Glutamatergic neuron (in vitro differentiated cells): ENCODE data around the gene GNAS. TPM values are rescaled to one million over a fixed set of nuclear protein-coding genes. Genes with fewer than 3 reads are reported as not detected.
"Not testable (repeated sequence)": the region's sequence is repeated elsewhere in the genome, so short reads cannot be mapped to it uniquely, and the experiment has no call there.

Source experiments
- DNase-seq: peaks from one replicate; pipeline ENCODE4 v3.0.0; 2022
- H3K27ac Mint-ChIP-seq: one replicate; pipeline ENCODE4 v1.8.0; 2020; ENCODE audit warnings: mild to moderate bottlenecking, mixed read lengths, inconsistent platforms; ENCODE audit not compliant: unreplicated experiment
- H3K27me3 Mint-ChIP-seq: one replicate; pipeline ENCODE4 v1.8.0; 2020; ENCODE audit warnings: mild to moderate bottlenecking, moderate library complexity, mixed read lengths, inconsistent platforms; ENCODE audit not compliant: unreplicated experiment
- H3K36me3 Mint-ChIP-seq: one replicate; pipeline ENCODE4 v1.8.0; 2020; ENCODE audit warnings: mild to moderate bottlenecking, mixed read lengths, inconsistent platforms; ENCODE audit not compliant: unreplicated experiment
- H3K4me1 Mint-ChIP-seq: one replicate; pipeline ENCODE4 v1.8.0; 2020; ENCODE audit warnings: mild to moderate bottlenecking, low read depth, mixed read lengths, inconsistent platforms; ENCODE audit not compliant: unreplicated experiment
- H3K4me3 Mint-ChIP-seq: one replicate; pipeline ENCODE4 v1.8.0; 2020; ENCODE audit warnings: mild to moderate bottlenecking, mixed read lengths, inconsistent platforms; ENCODE audit not compliant: unreplicated experiment
- H3K9me3 Mint-ChIP-seq: one replicate; pipeline ENCODE4 v1.8.0; 2020; ENCODE audit warnings: mild to moderate bottlenecking, moderate library complexity, mixed read lengths, inconsistent platforms; ENCODE audit not compliant: unreplicated experiment
- total RNA-seq: library from RNA; stranded (reverse); fragmentation: NEBNext Ultra II Directional; extraction: Animal tissue kit (Norgen Biotek cat#: 25700); gene quantifications from one replicate; pipeline ENCODE4 v1.2.1, GENCODE V29; 2021; ENCODE audit not compliant: unreplicated experiment
- TF ChIP-seq, protein P1 (sequence below): fragments of 200-600 bp; sonication (generic); IDR thresholded peaks from one replicate; pipeline ENCODE4 v1.5.0; 2021; ENCODE audit not compliant: partially characterized antibody, unreplicated experiment

The GNAS gene
- total RNA-seq, 1 donor from 2014 or later, result 1,989 TPM

DNA sequence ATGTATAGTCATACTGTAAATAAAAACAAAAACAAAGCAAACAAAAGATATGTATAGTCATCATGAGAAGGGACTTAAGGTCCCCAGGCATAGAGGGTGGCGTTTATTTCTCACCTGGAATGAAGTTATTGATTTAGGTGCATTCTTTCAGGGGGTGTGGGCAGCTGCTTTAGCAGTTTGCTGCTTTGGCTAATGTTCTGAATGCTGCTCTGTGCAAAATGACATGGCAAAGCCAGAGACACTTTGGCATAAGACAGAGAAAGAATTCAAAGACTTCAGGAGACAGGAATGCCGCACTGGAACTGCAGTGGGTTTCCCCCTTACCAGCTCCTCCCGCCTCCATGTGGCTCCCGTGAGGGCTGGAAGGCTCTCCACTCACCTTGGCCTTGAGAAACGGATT is 92.1 kb downstream of the GNAS start:
- Mint-ChIP-seq H3K4me1 (no peaks in the 10 kb centered on the region), H3K9me3 (peaks cover 1% of the 10 kb centered on the region), H3K4me3 (no peak overlapping the region), H3K27ac (no peak overlapping the region), H3K36me3 (no peaks in the 10 kb centered on the region), H3K27me3 (no peaks in the 10 kb centered on the region)
- DNase-seq, result no peak
- TF ChIP-seq, protein P1, sequence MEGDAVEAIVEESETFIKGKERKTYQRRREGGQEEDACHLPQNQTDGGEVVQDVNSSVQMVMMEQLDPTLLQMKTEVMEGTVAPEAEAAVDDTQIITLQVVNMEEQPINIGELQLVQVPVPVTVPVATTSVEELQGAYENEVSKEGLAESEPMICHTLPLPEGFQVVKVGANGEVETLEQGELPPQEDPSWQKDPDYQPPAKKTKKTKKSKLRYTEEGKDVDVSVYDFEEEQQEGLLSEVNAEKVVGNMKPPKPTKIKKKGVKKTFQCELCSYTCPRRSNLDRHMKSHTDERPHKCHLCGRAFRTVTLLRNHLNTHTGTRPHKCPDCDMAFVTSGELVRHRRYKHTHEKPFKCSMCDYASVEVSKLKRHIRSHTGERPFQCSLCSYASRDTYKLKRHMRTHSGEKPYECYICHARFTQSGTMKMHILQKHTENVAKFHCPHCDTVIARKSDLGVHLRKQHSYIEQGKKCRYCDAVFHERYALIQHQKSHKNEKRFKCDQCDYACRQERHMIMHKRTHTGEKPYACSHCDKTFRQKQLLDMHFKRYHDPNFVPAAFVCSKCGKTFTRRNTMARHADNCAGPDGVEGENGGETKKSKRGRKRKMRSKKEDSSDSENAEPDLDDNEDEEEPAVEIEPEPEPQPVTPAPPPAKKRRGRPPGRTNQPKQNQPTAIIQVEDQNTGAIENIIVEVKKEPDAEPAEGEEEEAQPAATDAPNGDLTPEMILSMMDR, result no peak

DNA sequence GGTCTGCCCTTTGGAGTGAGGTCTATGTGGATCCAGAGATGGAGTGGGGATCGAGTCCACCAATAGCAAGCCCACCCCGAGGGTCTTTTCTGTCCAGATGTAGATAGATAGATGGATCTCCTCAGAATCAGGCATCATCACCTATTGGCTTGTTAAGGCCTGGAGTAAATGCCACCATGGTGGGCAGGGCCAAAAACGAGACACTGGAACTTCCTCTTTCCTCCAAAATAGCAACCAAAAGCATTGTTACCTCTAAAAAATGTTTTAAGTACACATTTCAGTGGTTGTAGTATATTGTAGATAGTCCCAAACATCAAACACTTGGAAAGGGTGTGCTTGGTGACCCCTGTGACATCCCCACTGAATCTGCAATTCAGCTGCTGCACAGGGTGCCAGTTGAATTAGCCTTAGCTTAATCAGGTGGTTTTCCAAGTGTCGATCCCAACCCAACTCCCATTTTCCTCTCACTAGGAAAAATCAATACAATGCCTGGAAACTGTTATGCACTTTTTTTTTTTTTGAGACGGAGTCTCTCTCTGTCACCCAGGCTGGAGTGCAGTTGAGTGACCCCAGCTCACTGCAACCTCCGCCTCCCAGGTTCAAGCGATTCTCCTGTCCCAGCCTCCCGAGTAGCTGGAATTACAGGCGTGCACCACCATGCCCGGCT is 93.6 kb downstream of the GNAS start:
- H3K27ac Mint-ChIP-seq, result no peak overlapping the region

DNA sequence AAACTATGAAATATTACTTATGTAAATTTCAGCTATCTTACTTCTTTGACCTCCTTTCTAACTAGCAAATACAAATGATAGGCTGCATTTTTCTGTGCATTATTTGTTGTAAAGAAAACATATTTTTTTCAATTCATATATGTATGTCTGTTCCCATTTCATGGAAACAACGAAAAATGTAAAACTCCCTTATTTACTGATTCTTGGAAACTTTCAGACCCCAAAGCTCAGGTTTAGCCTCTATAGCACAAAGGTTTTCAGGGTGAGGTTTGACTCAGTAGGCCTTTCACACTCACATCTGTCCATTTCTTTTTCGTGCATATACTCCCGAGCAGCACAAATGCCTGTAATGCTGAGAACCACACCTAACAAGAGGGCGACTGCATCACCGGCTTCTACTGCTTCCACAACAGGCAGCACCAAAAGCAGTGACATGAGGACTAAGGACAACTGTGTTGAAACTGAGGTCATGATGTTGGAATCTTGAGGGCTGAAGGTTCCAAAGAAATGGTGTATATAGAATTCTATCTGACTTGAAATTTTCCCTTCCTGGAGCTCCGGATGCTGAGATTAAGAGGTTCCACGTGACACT is 95.4 kb downstream of the GNAS start:
- not testable (repeated sequence) for H3K4me1 Mint-ChIP-seq, H3K27me3 Mint-ChIP-seq, H3K27ac Mint-ChIP-seq, H3K36me3 Mint-ChIP-seq, H3K4me3 Mint-ChIP-seq, DNase-seq, H3K9me3 Mint-ChIP-seq

More for the DNA sequence above, 93.6 kb downstream of the GNAS start:
- Mint-ChIP-seq H3K4me3 (no peak overlapping the region), H3K4me1 (no peaks in the 10 kb centered on the region), H3K36me3 (no peaks in the 10 kb centered on the region), H3K9me3 (no peaks in the 10 kb centered on the region), H3K27me3 (peaks cover 2% of the 10 kb centered on the region)
- TF ChIP-seq, protein P1, result no peak
- DNase-seq, result no peak

DNA sequence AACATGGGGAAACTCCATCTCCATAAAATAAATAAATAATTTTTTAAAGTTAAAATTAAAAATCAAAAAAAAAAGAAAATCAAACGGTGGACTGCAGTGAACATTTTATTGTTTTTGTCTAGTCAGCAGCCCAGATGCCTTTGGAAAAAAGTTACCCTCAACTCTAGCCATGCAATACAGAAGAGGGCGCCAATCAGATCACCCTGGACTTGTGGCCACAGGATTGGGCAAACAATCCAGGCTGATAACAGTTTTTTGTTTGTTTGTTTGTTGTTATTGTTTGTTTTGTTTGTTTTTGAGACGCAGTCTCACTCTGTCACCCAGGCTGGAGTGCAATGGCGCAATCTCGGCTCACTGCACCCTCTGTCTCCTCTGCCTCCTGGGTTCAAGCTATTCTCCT is 98.1 kb downstream of the GNAS start:
- H3K9me3 Mint-ChIP-seq, result no peaks in the 10 kb centered on the region
- H3K4me3 Mint-ChIP-seq, result no peak overlapping the region
- peaks cover 4% of the 10 kb centered on the region for H3K27me3 Mint-ChIP-seq
- H3K27ac Mint-ChIP-seq, result no peak overlapping the region
- TF ChIP-seq, protein P1, result no peak
- H3K4me1 Mint-ChIP-seq, result no peaks in the 10 kb centered on the region
- H3K36me3 Mint-ChIP-seq, result no peaks in the 10 kb centered on the region
- no peak for DNase-seq

DNA sequence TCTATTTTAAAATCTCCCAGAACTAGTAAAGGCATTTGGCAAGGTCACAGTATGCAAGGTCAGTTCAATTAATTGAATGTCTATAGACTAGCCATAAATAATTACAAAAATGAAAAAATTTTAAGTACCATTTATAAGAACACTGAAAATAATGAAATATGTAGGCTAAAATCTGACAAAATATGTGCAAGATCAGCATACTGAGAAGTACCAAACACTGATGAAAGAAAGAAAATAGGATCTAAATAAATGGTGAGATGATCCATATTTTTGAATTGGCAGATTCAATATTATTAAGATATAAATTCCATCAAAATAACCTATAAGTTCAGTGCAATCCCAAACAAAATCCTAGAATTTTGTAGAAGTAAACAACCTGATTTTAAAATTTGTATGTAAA is 100.5 kb downstream of the GNAS start:
- TF ChIP-seq, protein P1, result no peak
- Mint-ChIP-seq H3K27ac (no peak overlapping the region), H3K9me3 (no peaks in the 10 kb centered on the region), H3K4me3 (no peak overlapping the region), H3K36me3 (no peaks in the 10 kb centered on the region), H3K27me3 (peaks cover 4% of the 10 kb centered on the region), H3K4me1 (no peaks in the 10 kb centered on the region)
- no peak for DNase-seq
